OCI-LY1 (cell line): Measurements from ENCODE around the gene MACROD2.

ENCODE experiments used
- H2AFZ ChIP-seq: fragments of 200-600 bp; sonication (generic), shearing (Covaris generic); 2 replicates; pipeline ENCODE4 v1.6.0; 2014; ENCODE audit warnings: antibody characterized with exemption, mild to moderate bottlenecking, low read length
- H3F3A ChIP-seq: fragments of 200-600 bp; sonication (generic), shearing (Covaris generic); 2 replicates; pipeline ENCODE4 v1.6.0; 2014; ENCODE audit warnings: mild to moderate bottlenecking, antibody characterized with exemption, low read length, moderate library complexity; ENCODE audit not compliant: insufficient read depth
- H3K27ac ChIP-seq: fragments of 200-600 bp; sonication (generic); 2 replicates; pipeline ENCODE4 v1.5.1; 2014; ENCODE audit warnings: low read length, mixed run types, mild to moderate bottlenecking, low read depth; ENCODE audit not compliant: poor library complexity, severe bottlenecking
- H3K27me3 ChIP-seq: fragments of 200-600 bp; sonication (generic); 2 replicates; pipeline ENCODE4 v1.6.0; 2014; ENCODE audit warnings: antibody characterized with exemption, mild to moderate bottlenecking, low read length, moderate library complexity; ENCODE audit not compliant: insufficient read depth
- H3K36me3 ChIP-seq: fragments of 200-600 bp; sonication (generic); 2 replicates; pipeline ENCODE4 v1.6.1; 2014; ENCODE audit warnings: mild to moderate bottlenecking, antibody characterized with exemption, low read length, moderate library complexity, mixed read lengths; ENCODE audit not compliant: insufficient read depth
- H3K4me1 ChIP-seq: fragments of 200-600 bp; sonication (generic); 2 replicates; pipeline ENCODE4 v1.5.1; 2014; ENCODE audit warnings: mild to moderate bottlenecking, low read length, moderate library complexity; ENCODE audit not compliant: insufficient read depth, severe bottlenecking
- H3K4me2 ChIP-seq: fragments of 200-600 bp; sonication (generic), shearing (Covaris generic); 2 replicates; pipeline ENCODE4 v1.6.1; 2014; ENCODE audit warnings: low read length
- H3K4me3 ChIP-seq: fragments of 200-600 bp; sonication (generic); 2 replicates; pipeline ENCODE4 v1.5.1; 2014; ENCODE audit warnings: low read length, low read depth, mild to moderate bottlenecking, mixed read lengths; ENCODE audit not compliant: poor library complexity, severe bottlenecking
- H3K79me2 ChIP-seq: fragments of 200-600 bp; shearing (Covaris generic); 2 replicates; pipeline ENCODE4 v1.6.1; 2016; ENCODE audit warnings: mixed run types, low read length, mixed read lengths; ENCODE audit not compliant: insufficient read depth
- H3K9ac ChIP-seq: fragments of 200-600 bp; sonication (generic), shearing (Covaris generic); 2 replicates; pipeline ENCODE4 v1.6.1; 2014; ENCODE audit warnings: mild to moderate bottlenecking, low read length, mixed read lengths
- H3K9me2 ChIP-seq: fragments of 200-600 bp; sonication (generic), shearing (Covaris generic); 2 replicates; pipeline ENCODE4 v1.6.1; 2014; ENCODE audit warnings: low read depth, mild to moderate bottlenecking, low read length, mixed read lengths
- H3K9me3 ChIP-seq: fragments of 200-600 bp; shearing (Covaris generic); 2 replicates; pipeline ENCODE4 v1.6.1; 2014; ENCODE audit warnings: low read length, mixed read lengths
- H4K20me1 ChIP-seq: fragments of 200-600 bp; sonication (generic), shearing (Covaris generic); 2 replicates; pipeline ENCODE4 v1.6.0; 2016; ENCODE audit warnings: mild to moderate bottlenecking, low read length; ENCODE audit not compliant: insufficient read depth
- CTCF ChIP-seq: fragments of 200-600 bp; sonication (generic), shearing (Covaris generic); IDR thresholded peaks from 2 replicates; pipeline ENCODE4 v1.5.1; 2017; ENCODE audit warnings: mild to moderate bottlenecking, antibody characterized with exemption, low read length, moderate library complexity, mixed read lengths
- EZH2 ChIP-seq: fragments of 200-600 bp; sonication (generic), shearing (Covaris generic); IDR thresholded peaks from 2 replicates; pipeline ENCODE4 v1.8.0; 2017; ENCODE audit warnings: borderline replicate concordance, mixed run types, mild to moderate bottlenecking, antibody characterized with exemption, low read length, moderate library complexity, mixed read lengths

Gene MACROD2

GRCh38 chr20:15419856-15420255 is 1424.5 kb downstream of the MACROD2 start:
- Histone ChIP-seq H3K27ac (no peak overlapping the region), H3K27me3 (no peaks in the 10 kb centered on the region), H2AFZ (no peak overlapping the region), H3K9me2 (no peaks in the 10 kb centered on the region), H3K79me2 (no peaks in the 10 kb centered on the region), H3K4me2 (no peak overlapping the region), H3K9ac (no peak overlapping the region), H3F3A (no peaks in the 10 kb centered on the region), H3K9me3 (no peaks in the 10 kb centered on the region), H3K4me3 (no peak overlapping the region), H4K20me1 (no peaks in the 10 kb centered on the region), H3K4me1 (no peaks in the 10 kb centered on the region), H3K36me3 (no peaks in the 10 kb centered on the region)
- TF ChIP-seq CTCF (no peak), EZH2 (no peak)

- TF ChIP-seq CTCF: no peak
- Histone ChIP-seq H3K27me3 (no peaks in the 10 kb centered on the region), H3K79me2 (no peaks in the 10 kb centered on the region), H3K36me3 (no peaks in the 10 kb centered on the region), H2AFZ (no peak overlapping the region), H3K9ac (no peak overlapping the region), H3K9me2 (no peaks in the 10 kb centered on the region), H3K4me2 (no peak overlapping the region), H3K4me3 (no peak overlapping the region), H4K20me1 (no peaks in the 10 kb centered on the region), H3K9me3 (no peaks in the 10 kb centered on the region), H3K27ac (no peak overlapping the region), H3K4me1 (no peaks in the 10 kb centered on the region), H3F3A (no peaks in the 10 kb centered on the region)
Measured at GRCh38 chr20:15422966-15423365, 1427.7 kb downstream of the MACROD2 start.

GRCh38 chr20:15439551-15439950 is 1444.2 kb downstream of the MACROD2 start:
- no peak overlapping the region for H3K9ac ChIP-seq
- H3K4me3 ChIP-seq: no peak overlapping the region
- H3K4me2 ChIP-seq: no peak overlapping the region
- no peaks in the 10 kb centered on the region for H3K36me3 ChIP-seq
- no peaks in the 10 kb centered on the region for H3K79me2 ChIP-seq
- no peaks in the 10 kb centered on the region for H3F3A ChIP-seq
- H3K27me3 ChIP-seq: no peaks in the 10 kb centered on the region
- no peak overlapping the region for H3K27ac ChIP-seq
- no peak for TF ChIP-seq EZH2
- no peak for TF ChIP-seq CTCF
- no peaks in the 10 kb centered on the region for H3K9me2 ChIP-seq
- no peak overlapping the region for H2AFZ ChIP-seq
- no peaks in the 10 kb centered on the region for H3K9me3 ChIP-seq
- no peaks in the 10 kb centered on the region for H4K20me1 ChIP-seq
- H3K4me1 ChIP-seq: no peaks in the 10 kb centered on the region
